ENCODE measurements around the gene CD70. TPM values are rescaled to one million over a fixed set of nuclear protein-coding genes. Genes with fewer than 3 reads are reported as not detected.
"Not testable (repeated sequence)": the region's sequence is repeated elsewhere in the genome, so short reads cannot be mapped to it uniquely, and the experiment has no call there.

CD70 gene
- total RNA-seq, 1 donor from 2014 or later, result not detected

DNA sequence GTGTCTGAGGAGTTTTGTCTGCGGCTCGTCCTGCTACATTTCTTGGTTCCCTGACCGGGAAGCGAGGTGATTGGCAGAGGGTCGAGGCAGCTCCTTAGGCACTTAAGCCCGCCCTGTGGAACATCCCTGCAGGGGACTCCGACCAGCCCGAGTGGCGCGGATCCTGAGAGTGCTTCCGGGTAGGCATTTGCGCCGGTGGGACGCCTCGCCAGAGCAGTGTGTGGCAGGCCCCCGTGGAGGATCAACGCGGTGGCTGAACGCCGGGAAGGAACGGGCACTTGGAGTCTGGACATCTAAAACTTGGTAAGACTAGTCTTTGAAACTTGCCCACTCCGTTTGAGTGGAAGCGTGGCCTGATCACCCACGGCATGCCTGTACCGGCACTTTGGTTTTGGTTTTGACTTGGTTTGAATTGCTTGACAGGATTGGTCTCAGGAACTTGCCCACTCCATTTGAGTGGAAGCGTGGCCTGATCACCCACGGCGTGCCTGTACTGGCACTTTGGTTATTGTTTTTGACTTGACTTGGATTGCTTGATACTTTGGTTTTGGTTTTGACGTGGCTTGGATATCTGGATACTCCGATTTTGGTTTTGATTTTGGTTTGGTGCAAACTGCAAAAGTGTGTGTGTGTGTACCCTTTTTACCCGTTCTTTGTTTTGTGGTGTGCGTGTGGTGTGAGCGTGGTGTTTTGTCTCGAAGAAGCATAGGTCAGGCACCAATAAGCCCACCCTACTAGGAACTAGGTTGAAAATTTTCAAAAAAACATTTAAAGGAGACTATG is 6.7 kb upstream of the CD70 start:
- DNase-seq, result not testable (repeated sequence)

DNA sequence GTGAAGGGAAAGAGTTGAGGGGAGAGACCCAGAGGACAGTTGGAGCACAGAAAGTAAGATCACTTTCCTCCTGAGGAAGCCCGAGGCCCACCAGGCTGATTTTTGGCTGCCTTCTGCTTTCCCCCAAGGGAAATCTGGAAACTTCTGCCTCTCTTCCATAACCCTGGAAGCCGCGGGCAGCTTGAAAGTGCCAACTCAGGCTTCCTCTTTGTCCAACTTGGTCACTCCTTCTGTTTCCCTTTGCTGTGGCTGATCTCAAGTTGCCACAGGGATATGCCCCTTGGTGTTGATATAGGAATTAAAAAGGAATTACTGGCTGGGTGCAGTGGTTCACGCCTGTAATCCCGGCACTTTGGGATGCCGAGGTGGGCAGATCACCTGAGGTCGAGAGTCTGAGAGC is 5.7 kb upstream of the CD70 start:
- no peak for DNase-seq

DNA sequence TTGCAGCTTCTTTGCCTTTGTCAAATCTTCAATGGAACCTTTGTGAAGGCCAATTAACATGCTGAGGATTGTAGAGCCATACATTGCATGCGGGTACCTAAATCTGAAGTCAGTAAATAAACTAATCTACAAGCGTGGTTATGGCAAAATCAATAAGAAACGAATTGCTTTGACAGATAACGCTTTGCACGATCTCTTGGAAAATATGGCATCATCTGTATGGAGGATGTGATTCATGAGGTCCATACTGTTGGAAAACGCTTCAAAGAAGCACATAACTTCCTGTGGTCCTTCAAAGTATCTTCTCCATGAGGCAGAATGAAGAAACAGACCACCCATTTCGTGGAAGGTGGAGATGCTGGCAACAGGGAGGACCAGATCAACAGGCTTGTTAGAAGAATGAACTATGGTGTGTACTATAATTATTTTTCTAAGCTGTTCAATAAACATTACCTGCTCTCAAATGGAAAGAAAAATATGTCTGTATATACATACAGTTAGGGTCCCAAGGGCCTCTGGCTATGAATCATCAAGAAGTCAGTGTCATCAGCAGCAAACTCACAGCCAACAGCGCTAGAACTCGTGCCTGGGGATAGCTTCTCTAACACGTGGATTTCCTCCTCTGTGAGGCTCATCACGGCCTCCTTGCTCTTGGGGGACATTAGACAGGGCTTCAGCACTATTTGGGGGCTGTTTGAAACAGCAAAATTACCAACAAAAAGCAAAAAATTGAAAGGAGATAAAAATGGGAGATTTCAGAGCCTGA is 2.9 kb upstream of the CD70 start:
- no peak for DNase-seq

DNA sequence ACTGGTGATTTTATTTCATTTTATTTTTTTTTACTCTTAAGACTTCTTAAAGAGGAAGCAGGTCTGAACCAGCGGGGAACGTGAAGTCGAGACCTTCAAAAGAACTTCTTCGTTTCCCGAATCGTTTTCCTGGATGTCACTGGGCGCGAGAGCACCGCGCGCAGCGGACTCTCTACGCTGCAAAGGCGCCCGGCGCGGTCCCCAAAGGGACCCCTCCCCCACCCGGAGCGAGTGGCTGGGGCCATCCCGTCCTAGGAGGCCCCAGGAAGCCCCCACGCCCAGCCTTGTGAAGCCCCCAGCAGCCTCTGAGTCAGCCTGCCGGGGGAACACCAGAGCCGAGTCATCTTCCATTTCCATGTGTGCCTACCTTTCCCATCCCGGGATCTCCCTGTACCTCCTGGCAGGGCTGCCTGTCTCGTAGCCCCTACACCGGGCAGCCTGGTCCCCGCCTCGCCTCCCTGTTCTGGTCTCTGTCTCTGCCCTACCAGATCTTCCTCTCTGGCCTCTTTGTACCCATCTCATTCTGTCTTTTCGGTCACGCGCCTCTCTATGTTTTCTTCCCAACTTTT is 608 bp downstream of the CD70 start:
- no peak for DNase-seq

- no peak for DNase-seq
Observed at GRCh38 chr19:6589711-6590257, 1.2 kb downstream of the CD70 start.

DNA sequence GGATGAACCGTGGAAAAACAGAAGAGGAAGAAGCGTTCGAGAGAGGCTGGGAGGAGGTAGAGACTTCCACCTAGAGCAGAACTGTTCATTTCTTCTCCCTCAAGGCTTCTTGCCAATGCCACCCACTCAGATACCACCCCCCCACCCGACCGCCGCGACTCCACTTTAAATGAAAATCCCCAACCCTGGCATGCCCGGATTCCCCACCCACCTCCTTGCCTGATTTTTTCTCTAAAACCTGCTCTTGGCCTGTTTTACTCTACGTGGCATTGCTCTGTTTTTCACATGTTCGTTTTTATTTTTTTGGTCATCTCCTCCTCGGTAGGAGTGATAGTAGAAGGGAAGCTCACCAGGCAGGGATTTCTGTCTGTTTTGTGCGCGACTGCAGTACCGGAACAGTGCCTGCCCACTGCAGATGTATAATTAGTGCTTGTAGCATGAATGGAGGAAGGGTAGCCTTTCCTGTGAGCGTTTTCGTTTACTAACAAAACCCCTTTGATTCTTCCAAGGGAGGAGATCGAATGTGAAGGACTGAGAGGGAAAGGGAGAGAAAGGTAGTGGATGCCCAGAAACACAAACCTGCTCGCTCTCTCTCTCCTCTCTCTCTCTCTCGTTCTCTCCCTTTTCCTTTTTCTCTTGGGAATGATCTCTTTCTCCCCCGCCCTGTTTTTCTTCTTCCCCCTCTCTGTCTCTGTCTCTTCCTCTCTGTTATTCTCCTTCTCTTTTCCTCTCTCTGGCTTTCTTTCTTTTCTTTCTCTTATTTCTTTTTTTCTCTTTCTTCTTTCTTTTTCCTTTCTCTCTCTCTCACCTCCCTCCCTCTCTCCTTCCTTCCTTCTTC is 2.2 kb downstream of the CD70 start:
- DNase-seq, result no peak

DNA sequence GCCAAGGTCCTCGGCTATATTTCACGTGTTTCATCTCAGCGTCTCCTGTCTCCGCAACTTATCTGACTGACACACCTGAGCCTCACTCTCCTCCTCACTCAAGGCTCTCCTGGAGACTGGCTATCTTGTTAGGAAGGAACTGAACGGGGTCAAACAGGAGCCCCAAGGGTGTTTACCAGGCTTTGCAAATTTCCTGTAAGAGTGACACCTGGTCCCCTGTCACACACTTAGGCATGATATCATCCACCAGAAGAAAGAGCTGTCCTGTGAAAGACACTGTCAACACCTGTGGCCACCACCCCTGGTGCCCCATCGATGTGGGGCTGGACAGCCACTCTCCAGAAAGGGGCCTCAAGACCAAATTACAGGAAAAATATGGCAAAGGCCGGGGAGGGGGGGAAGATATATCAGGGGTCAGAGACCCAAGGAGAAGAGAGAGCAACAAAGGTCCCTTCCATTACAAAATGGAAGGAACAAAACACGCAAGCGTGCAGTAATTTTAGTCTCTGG is 2.9 kb downstream of the CD70 start:
- DNase-seq, result no peak

DNA sequence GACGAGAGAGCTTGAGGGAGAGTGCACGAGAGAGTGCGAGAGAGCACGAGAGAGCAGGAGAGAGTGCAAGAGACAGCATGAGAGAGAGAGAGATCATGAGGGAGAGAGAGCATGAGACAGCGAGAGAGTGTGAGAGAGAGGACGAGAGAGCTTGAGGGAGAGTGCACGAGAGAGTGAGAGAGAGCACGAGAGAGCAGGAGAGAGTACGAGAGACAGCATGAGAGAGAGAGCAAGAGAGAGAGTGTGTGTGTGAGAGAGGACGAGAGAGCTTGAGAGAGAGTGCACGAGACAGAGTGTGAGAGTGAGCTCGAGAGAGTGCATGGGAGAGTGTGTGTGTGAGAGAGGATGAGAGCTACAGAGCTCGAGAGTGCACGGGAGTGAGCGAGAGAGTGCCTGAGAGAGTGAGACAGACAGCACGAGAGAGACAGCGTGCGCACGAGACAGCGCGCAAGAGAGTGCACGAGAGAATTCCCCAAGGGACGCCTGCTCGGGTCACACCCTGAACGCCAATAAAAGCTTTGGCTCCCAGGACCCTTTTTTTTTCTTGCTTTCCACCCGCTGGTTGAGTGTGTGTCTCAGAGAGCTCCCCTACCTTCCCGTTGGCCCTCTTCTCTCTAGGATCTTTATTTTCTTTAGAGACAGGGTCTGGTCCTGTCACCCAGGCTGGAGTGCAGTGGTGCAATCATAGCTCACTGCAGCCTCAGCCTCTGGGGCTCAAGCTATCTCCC is 3.7 kb downstream of the CD70 start:
- DNase-seq, result no peak

GRCh38 chr19:6586726-6587092 is 4.2 kb downstream of the CD70 start:
- DNase-seq, result no peak

DNA sequence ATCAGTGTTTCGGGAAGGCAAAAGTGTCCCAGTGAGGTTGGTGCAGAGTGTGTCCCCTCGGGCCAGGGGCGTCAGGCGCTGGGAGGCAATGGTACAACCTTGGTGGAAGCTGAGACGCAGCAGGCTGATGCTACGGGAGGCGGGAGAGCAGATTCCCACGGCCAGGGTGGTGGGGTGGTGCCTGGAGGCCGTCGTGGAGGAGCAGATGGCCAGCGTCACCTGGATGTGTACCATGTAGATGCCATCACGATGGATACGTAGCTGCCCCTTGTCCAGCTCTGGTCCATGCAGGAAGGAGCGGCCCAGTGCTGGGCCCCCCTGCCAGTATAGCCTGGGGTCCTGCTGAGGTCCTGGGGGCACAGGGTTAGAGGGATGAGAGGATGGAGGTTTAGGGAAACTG is 4.9 kb downstream of the CD70 start:
- DNase-seq, result no peak

GRCh38 chr19:6582515-6583484 is 8.2 kb downstream of the CD70 start:
- not testable (repeated sequence) for DNase-seq

DNA sequence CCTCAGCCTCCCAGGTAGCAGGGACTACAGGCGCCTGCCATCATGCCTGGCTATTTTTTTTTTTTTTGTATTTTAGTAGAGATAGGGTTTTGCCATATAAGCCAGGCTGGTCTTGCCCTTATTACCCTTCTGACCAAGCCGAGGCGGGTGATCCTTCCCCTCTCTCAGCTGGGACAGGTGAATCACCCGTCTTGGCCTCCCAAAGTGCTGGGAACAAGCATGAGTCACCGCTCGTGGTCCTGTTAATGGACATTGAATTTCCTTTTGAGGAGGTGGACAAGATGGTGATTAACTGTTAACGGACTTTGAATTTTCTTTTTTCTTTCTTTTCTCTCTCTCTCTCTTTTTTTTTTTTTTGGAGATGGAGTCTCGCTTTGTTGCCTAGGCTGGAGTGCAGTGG is 10.6 kb downstream of the CD70 start:
- no peak for DNase-seq

DNA sequence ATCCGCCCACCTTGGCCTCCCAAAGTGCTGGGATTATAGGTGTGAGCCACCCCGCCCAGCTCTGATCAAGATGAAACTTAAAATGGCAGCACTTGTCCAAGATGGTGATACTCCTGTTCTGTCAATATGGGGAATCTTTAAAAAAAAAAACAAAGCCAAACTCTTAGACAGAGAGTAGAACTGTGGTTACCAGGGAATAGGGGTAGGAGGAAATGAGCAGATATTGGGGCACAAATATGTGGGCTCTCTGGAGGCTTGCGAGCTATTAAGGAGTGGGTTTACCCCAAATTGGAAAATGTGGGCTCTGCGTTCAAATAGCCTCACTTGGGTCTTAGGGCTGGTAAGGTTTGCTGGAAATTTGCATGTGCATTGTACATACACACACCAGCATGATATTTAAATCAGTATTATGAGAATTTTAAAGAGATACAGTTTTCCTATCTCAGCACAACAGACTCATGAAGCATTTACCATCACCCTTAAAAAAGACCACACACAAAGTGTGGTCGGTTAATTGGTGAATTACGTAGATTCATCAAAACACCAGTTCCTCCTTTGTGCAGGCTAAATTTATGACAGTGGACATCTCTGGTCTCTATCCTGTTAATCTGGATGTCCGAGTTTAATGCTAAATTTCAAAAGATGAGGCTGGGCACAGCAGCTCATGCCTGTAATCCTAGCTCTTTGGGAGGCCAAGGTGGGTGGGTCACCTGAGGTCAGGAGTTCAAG is 11.3 kb downstream of the CD70 start:
- no peak for DNase-seq

DNA sequence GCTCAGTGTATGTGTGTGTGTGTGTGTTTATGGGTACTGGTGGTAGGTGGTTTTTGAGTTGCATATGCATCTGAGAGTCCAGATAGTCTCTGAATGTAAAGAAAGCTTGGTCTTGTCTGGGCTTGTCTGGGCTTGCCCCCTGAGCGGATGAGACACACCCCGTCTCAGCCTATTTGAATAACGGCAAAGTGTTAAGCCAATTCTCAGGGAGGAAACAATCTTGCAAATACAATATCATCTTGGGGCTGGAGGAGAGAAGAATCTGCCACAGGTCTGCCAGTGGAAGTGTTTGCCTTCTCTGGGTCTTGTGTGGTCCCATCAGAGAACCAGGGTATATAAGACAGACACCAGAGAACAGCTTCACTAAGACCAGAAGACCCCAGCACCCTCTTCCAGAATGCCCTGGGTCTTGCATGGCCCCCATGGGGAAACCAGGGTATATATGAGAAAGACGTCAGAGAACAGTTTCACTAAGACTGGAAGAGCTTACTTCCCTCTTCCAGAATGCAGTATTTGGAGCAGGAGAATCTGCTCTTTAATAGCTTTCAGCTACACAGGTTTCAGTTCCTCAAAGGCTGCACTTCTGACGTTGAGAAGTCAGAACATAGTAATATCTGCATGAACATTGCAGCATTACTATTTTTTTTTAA is 13.3 kb downstream of the CD70 start:
- DNase-seq, result no peak

- no peak for DNase-seq
Observed at GRCh38 chr19:6576869-6577475, 14.0 kb downstream of the CD70 start.

- no peak for DNase-seq
Observed at GRCh38 chr19:6573350-6573749, 17.6 kb downstream of the CD70 start.

DNA sequence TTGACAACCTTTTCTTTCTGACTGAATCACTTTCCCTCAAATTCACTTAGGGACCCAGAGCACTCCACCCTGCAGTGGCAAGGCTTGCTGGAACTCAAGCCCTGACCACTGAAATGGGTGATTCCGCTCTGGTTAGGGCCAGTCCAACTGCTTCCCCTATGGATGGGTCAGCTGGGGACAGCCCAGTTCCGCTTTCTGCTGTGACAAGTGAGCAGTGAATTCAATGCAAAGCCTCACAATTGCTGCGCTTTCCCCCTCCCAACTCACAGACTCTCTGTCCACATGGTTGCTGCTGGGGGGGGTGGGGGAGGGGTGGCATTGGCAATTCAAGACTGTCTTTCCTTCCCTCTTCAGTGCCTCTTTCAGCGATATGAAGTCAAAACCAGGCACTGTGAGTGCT is 18.7 kb downstream of the CD70 start:
- no peak for DNase-seq

DNA sequence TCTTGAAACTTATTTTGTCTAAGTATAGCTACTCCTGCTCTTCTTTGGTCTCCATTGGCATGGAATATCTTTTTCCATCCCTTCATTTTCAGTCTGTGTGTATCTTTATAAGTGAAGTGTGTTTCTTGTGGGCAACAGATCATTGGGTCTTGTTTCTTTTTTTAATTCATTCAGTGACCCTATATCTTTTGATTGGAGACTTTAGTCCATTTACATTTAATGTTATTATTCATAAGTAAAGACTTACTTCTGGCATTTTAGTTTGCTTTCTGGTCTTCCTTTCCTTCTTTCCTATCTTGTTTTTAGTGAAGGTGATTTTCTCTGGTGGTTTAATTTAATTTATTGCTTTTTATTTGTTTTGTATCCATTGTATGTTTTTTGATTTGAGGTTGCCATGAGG is 19.8 kb downstream of the CD70 start:
- no peak for DNase-seq
